H9 (cell line): Measurements from ENCODE around the gene EXOC3. TPM values are rescaled to one million over a fixed set of nuclear protein-coding genes. Genes with fewer than 3 reads are reported as not detected.

Source experiments
- DNase-seq: peaks from one replicate; pipeline ENCODE4 v3.0.0-alpha.2; 2017
- H2AFZ ChIP-seq: one replicate; pipeline ENCODE4 v1.6.1; 2013; ENCODE audit warnings: mild to moderate bottlenecking, low read length, control low read depth, moderate library complexity
- H2AK5ac ChIP-seq: 2 replicates; pipeline ENCODE4 v1.6.1; 2013; ENCODE audit warnings: low read length, control low read depth, mixed read lengths; ENCODE audit not compliant: insufficient read length
- H2BK120ac ChIP-seq: one replicate; pipeline ENCODE4 v1.6.1; 2013; ENCODE audit warnings: low read depth, mild to moderate bottlenecking, low read length, control low read depth, inconsistent platforms; ENCODE audit not compliant: poor library complexity, severe bottlenecking
- H2BK12ac ChIP-seq: 2 replicates; pipeline ENCODE4 v1.6.1; 2013; ENCODE audit warnings: low read length, control low read depth, mixed read lengths, low read depth; ENCODE audit not compliant: insufficient read length
- H2BK15ac ChIP-seq: 2 replicates; pipeline ENCODE4 v1.6.1; 2013; ENCODE audit warnings: low read depth, low read length, control low read depth
- H2BK20ac ChIP-seq: one replicate; pipeline ENCODE4 v1.6.1; 2013; ENCODE audit warnings: low read depth, mild to moderate bottlenecking, low read length, control low read depth, inconsistent platforms; ENCODE audit not compliant: poor library complexity, severe bottlenecking
- H2BK5ac ChIP-seq: 2 replicates; pipeline ENCODE4 v1.6.1; 2013; ENCODE audit warnings: low read length, control low read depth, mixed read lengths; ENCODE audit not compliant: insufficient read length
- H3K14ac ChIP-seq: 2 replicates; pipeline ENCODE4 v1.6.1; 2013; ENCODE audit warnings: low read length, control low read depth; ENCODE audit not compliant: insufficient read depth
- H3K18ac ChIP-seq: 2 replicates; pipeline ENCODE4 v1.6.1; 2013; ENCODE audit warnings: low read depth, mild to moderate bottlenecking, mixed read lengths, low read length, control low read depth; ENCODE audit not compliant: insufficient read length
- H3K23ac ChIP-seq: 2 replicates; pipeline ENCODE4 v1.6.1; 2013; ENCODE audit warnings: low read length, control low read depth, mixed read lengths, low read depth; ENCODE audit not compliant: insufficient read length
- H3K23me2 ChIP-seq: 2 replicates; pipeline ENCODE4 v1.6.1; 2013; ENCODE audit warnings: low read depth, mild to moderate bottlenecking, mixed read lengths, low read length, control low read depth; ENCODE audit not compliant: insufficient read length, poor library complexity, severe bottlenecking
- H3K27ac ChIP-seq: 2 replicates; pipeline ENCODE4 v1.5.1; 2013; ENCODE audit warnings: low read length, control low read depth, mixed read lengths, low read depth; ENCODE audit not compliant: insufficient read length
- H3K27me3 ChIP-seq: 2 replicates; pipeline ENCODE4 v1.6.1; 2013; ENCODE audit warnings: low read length, control low read depth, inconsistent platforms; ENCODE audit not compliant: insufficient read depth
- H3K4ac ChIP-seq: 2 replicates; pipeline ENCODE4 v1.6.1; 2013; ENCODE audit warnings: low read depth, mild to moderate bottlenecking, control low read depth, inconsistent platforms, low read length, moderate library complexity
- H3K4me1 ChIP-seq: 2 replicates; pipeline ENCODE4 v1.6.1; 2013; ENCODE audit warnings: low read length, control low read depth, inconsistent platforms; ENCODE audit not compliant: insufficient read depth
- H3K4me2 ChIP-seq: 2 replicates; pipeline ENCODE4 v1.6.1; 2013; ENCODE audit warnings: low read length, control low read depth, mixed read lengths; ENCODE audit not compliant: insufficient read length, insufficient read depth
- H3K56ac ChIP-seq: 2 replicates; pipeline ENCODE4 v1.6.1; 2013; ENCODE audit warnings: low read depth, mild to moderate bottlenecking, mixed read lengths, low read length, control low read depth; ENCODE audit not compliant: insufficient read length
- H3K79me1 ChIP-seq: 2 replicates; pipeline ENCODE4 v1.6.1; 2013; ENCODE audit warnings: low read depth, mild to moderate bottlenecking, moderate library complexity, low read length, control low read depth, inconsistent platforms; ENCODE audit not compliant: insufficient read depth, poor library complexity, severe bottlenecking
- H3K79me2 ChIP-seq: 2 replicates; pipeline ENCODE4 v1.6.1; 2013; ENCODE audit warnings: low read length, control low read depth, inconsistent platforms; ENCODE audit not compliant: insufficient read depth
- H3K9ac ChIP-seq: 2 replicates; pipeline ENCODE4 v1.6.1; 2013; ENCODE audit warnings: low read length, control low read depth, mixed read lengths; ENCODE audit not compliant: insufficient read length; ENCODE audit errors: extremely low read depth
- H3K9me3 ChIP-seq: one replicate; pipeline ENCODE4 v1.6.1; 2013; ENCODE audit warnings: low read depth, low read length, inconsistent platforms; ENCODE audit not compliant: control insufficient read depth
- H3T11ph ChIP-seq: one replicate; pipeline ENCODE4 v1.6.1; 2013; ENCODE audit warnings: mild to moderate bottlenecking, low read length, control low read depth, inconsistent platforms
- H4K20me1 ChIP-seq: one replicate; pipeline ENCODE4 v1.6.1; 2013; ENCODE audit not compliant: control insufficient read depth, insufficient read length, insufficient read depth
- H4K5ac ChIP-seq: 2 replicates; pipeline ENCODE4 v1.6.1; 2013; ENCODE audit warnings: low read depth, mild to moderate bottlenecking, mixed read lengths, low read length, control low read depth; ENCODE audit not compliant: insufficient read length
- H4K8ac ChIP-seq: replicated peaks from 2 replicates; pipeline ENCODE4 v1.6.1; 2013; ENCODE audit warnings: low read length, control low read depth, mixed read lengths, low read depth; ENCODE audit not compliant: insufficient read length
- H4K91ac ChIP-seq: 2 replicates; pipeline ENCODE4 v1.6.1; 2013; ENCODE audit warnings: low read depth, mild to moderate bottlenecking, moderate library complexity, mixed read lengths, low read length, control low read depth; ENCODE audit not compliant: insufficient read length
- H3K27ac Mint-ChIP-seq, 3 experiments: 2 replicates in 2 of 3; 3 replicates in 1 of 3; pipeline ENCODE4 v1.8.0; 2020 to 2021; ENCODE audit warnings: mixed read lengths in 3 of 3, mild to moderate bottlenecking in 1 of 3, moderate library complexity in 1 of 3
- H3K27me3 Mint-ChIP-seq: 2 replicates; pipeline ENCODE4 v1.8.0; 2021; ENCODE audit warnings: low read depth, mild to moderate bottlenecking, moderate library complexity, mixed read lengths
- H3K36me3 Mint-ChIP-seq, 3 experiments: 2 replicates in 2 of 3; 3 replicates in 1 of 3; pipeline ENCODE4 v1.8.0; 2020 to 2021; ENCODE audit warnings: low read depth in 3 of 3, mixed read lengths in 3 of 3; ENCODE audit not compliant: insufficient read depth in 1 of 3
- H3K4me1 Mint-ChIP-seq, 2 experiments: 2 replicates each; pipeline ENCODE4 v1.8.0; 2020; ENCODE audit warnings: mixed read lengths in 2 of 2
- H3K4me3 Mint-ChIP-seq, 2 experiments: 2 replicates in 1 of 2; 3 replicates in 1 of 2; pipeline ENCODE4 v1.8.0; 2020 to 2021; ENCODE audit warnings: mild to moderate bottlenecking in 2 of 2, mixed read lengths in 2 of 2, moderate library complexity in 1 of 2
- H3K9me3 Mint-ChIP-seq, 2 experiments: 2 replicates in 1 of 2; 3 replicates in 1 of 2; pipeline ENCODE4 v1.8.0; 2020; ENCODE audit warnings: mild to moderate bottlenecking in 2 of 2, mixed read lengths in 2 of 2, moderate library complexity in 1 of 2
- CTCF ChIP-seq: fragments of 200-600 bp; sonication (generic); conservative IDR thresholded peaks from 3 replicates; pipeline ENCODE4 v1.8.0; 2021; ENCODE audit warnings: antibody characterized with exemption, mild to moderate bottlenecking
- WGBS: extraction: QIAGEN DNeasy Blood & Tissue Kit; methylation state at CpG from one replicate; pipeline ENCODE4 v1.1.7; 2013; ENCODE audit warnings: missing lambda C conversion rate, low lambda C conversion rate, mixed read lengths; ENCODE audit not compliant: insufficient read length; ENCODE audit errors: extremely low coverage; 5-methylcytosine and 5-hydroxymethylcytosine counted together
- long read RNA-seq: library from polyadenylated mRNA; unstranded; transcript quantifications from one replicate; pipeline ENCODE4 v2.0.0, GENCODE V29; 2020
- total RNA-seq: library from RNA; stranded (reverse); gene quantifications from 2 replicates; pipeline ENCODE4 v1.2.1, GENCODE V29; 2021

Gene EXOC3
- total RNA-seq = 36.7 and 37.6 TPM in 2 replicates
- long read RNA-seq, transcript EXOC3-209 (13 exons, 2,825 nt) = major isoform, 42 of 67 reads
- long read RNA-seq, partial matches to known transcripts = 13 of 67 reads
- long read RNA-seq, other reads (novel, unspliced or antisense) = 10 of 67 reads

GRCh38 chr5:442335-443238, at the start of gene EXOC3:
Gene EXOC3, plus strand, starts transcription at chr5:443176. Its CDS starts 3,030 bp downstream, at chr5:446206.
- Histone ChIP-seq H3K18ac (no peak within 1 kb of the TSS), H2BK12ac (no peak within 1 kb of the TSS), H3K79me2 (peaks cover 6% of the 10 kb centered on the region; the same call in 1 of the 2 replicates), H3K4me2 (peak within 1 kb of the TSS; percentile 96), H2AFZ (no peak within 1 kb of the TSS), H3K56ac (no peak within 1 kb of the TSS), H3K9me3 (no peaks in the 10 kb centered on the region), H3T11ph (no peak within 1 kb of the TSS), H4K91ac (no peak within 1 kb of the TSS), H3K27me3 (no peaks in the 10 kb centered on the region), H2BK5ac (no peak within 1 kb of the TSS), H4K8ac (no peak within 1 kb of the TSS), H3K14ac (peak within 1 kb of the TSS; percentile 24; the same call in 1 of the 2 replicates), H3K79me1 (peaks cover 10% of the 10 kb centered on the region), H4K20me1 (no peaks in the 10 kb centered on the region), H2BK15ac (no peak within 1 kb of the TSS), H4K5ac (no peak within 1 kb of the TSS), H3K27ac (no peak within 1 kb of the TSS), H3K4me1 (no peaks in the 10 kb centered on the region), H3K9ac (peak within 1 kb of the TSS; percentile 56), H2BK120ac (no peak within 1 kb of the TSS), H2BK20ac (no peak within 1 kb of the TSS), H3K4ac (no peak within 1 kb of the TSS), H2AK5ac (no peak within 1 kb of the TSS), H3K23me2 (peaks cover 12% of the 10 kb centered on the region), H3K23ac (no peak within 1 kb of the TSS)
- H3K4me3 Mint-ChIP-seq = peak within 1 kb of the TSS; percentile 94 to 98
- H3K36me3 Mint-ChIP-seq = peaks cover 8 to 15% (median 13%) of the 10 kb centered on the region in 3 experiments; a peak in 6 of 7 replicates
- no CpG with 5 or more reads among the region's 73 CpGs for WGBS
- H3K27ac Mint-ChIP-seq = peak within 1 kb of the TSS in 2 of 3 experiments; percentile 47 to 92; a peak in 3 of 7 replicates
- H3K9me3 Mint-ChIP-seq = 0 out of 5 replicates have a peak, but pooled peaks cover 0 to 3% of the 10 kb centered on the region in 2 experiments
- H3K27me3 Mint-ChIP-seq = peaks cover 23% of the 10 kb centered on the region
- DNase-seq = peak; percentile 70
- no peak for TF ChIP-seq CTCF
- peaks cover 8 to 10% of the 10 kb centered on the region in 2 experiments; a peak in 3 of 4 replicates for H3K4me1 Mint-ChIP-seq
